ENCODE data around the gene SIRT7.

Gene SIRT7

GRCh38 chr17:81917565-81918332 is at the start of gene SIRT7:
SIRT7 (minus strand) TSS chr17:81918176; CDS start chr17:81918131, 45 bp downstream.
- DNase-seq, result peak; percentile 89

- no peak for DNase-seq
Observed at GRCh38 chr17:81967244-81967532, 49.2 kb upstream of the SIRT7 start.

GRCh38 chr17:81966343-81967243 is 48.6 kb upstream of the SIRT7 start:
- no peak for DNase-seq

GRCh38 chr17:81964081-81964849 is 46.3 kb upstream of the SIRT7 start:
- DNase-seq, result no peak

- no peak for DNase-seq
Observed at GRCh38 chr17:81962499-81963441, 44.8 kb upstream of the SIRT7 start.

- DNase-seq, result no peak
Observed at GRCh38 chr17:81961521-81962498, 43.8 kb upstream of the SIRT7 start.

GRCh38 chr17:81961087-81961511 is 43.1 kb upstream of the SIRT7 start, which contains the start of gene NOTUM:
NOTUM (minus strand) TSS chr17:81961187; CDS start chr17:81960909, 278 bp downstream.
- peak in 1 of 2 donors; percentile 15 for DNase-seq

GRCh38 chr17:81960130-81960958 is 42.4 kb upstream of the SIRT7 start:
- peak in 1 of 2 donors; percentile 11 for DNase-seq

GRCh38 chr17:81959362-81960129 is 41.6 kb upstream of the SIRT7 start:
- peak; percentile 78 to 85 for DNase-seq

- DNase-seq, result no peak
Observed at GRCh38 chr17:81958633-81959342, 40.8 kb upstream of the SIRT7 start.

GRCh38 chr17:81957691-81958432 is 39.9 kb upstream of the SIRT7 start:
- DNase-seq, result no peak

- DNase-seq, result no peak
Observed at GRCh38 chr17:81956607-81957589, 38.9 kb upstream of the SIRT7 start.

GRCh38 chr17:81955756-81956544 is 38.0 kb upstream of the SIRT7 start:
- no peak for DNase-seq

GRCh38 chr17:81955058-81955681 is 37.2 kb upstream of the SIRT7 start:
- no peak for DNase-seq

All from CD4-positive, alpha-beta T cell treated with Interleukin-4 for 1 hour (primary cell).